ENCODE data around the gene CSNK1G1. TPM values are rescaled to one million over a fixed set of nuclear protein-coding genes. Genes with fewer than 3 reads are reported as not detected.

The CSNK1G1 gene
- total and polyA plus RNA-seq, 3 donors from 2014 or later: 32.7 to 77.5 (median 59.6) TPM

DNA sequence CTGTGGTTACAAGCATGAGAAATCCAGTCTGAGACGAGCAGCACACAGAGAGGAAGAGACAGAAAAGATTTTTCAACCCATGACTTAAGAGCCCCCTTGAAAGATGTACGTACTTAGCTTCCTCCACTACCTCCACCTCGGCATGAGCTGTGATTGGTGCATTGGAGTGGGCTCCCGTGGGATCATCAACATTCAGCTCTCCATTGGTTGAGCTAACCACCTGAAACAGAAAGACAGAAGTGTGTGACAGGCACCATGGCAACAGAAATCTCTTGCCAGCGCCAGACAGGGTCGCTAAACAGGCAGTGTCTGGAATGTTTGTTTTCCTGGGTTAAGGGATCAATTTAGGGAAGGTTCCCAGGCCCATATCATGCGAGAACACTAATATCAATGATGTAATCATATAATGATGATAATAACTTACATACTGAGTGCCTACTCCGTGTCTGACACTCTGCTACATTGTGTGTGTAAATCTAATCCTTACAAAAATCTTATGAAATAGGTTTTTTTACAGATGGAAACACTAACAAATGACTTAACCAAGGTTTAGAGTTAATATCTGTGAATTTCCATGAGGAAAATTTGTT is 175.6 kb downstream of the CSNK1G1 start:
- 72 to 82% methylated on average over 8 of the region's 8 CpGs for WGBS, 2 donors
- Histone ChIP-seq H3K4me3 (no peak overlapping the region), H3K9me3 (no peaks in the 10 kb centered on the region), H3K36me3 (ENCODE audit: low read depth, missing control alignments) (no peaks in the 10 kb centered on the region), H3K4me1 (peaks cover 4% of the 10 kb centered on the region), H3K27ac (no peak overlapping the region), H3K27me3 (no peaks in the 10 kb centered on the region)
- intact Hi-C loops (cut with DNase I; ENCODE audit: low total_unique reads): no loop called here
- no peak for DNase-seq
- TF ChIP-seq, protein P1, sequence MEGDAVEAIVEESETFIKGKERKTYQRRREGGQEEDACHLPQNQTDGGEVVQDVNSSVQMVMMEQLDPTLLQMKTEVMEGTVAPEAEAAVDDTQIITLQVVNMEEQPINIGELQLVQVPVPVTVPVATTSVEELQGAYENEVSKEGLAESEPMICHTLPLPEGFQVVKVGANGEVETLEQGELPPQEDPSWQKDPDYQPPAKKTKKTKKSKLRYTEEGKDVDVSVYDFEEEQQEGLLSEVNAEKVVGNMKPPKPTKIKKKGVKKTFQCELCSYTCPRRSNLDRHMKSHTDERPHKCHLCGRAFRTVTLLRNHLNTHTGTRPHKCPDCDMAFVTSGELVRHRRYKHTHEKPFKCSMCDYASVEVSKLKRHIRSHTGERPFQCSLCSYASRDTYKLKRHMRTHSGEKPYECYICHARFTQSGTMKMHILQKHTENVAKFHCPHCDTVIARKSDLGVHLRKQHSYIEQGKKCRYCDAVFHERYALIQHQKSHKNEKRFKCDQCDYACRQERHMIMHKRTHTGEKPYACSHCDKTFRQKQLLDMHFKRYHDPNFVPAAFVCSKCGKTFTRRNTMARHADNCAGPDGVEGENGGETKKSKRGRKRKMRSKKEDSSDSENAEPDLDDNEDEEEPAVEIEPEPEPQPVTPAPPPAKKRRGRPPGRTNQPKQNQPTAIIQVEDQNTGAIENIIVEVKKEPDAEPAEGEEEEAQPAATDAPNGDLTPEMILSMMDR (IDR thresholded peaks at IDR 0.05): no peak
- TF ChIP-seq POLR2A (IDR thresholded peaks at IDR 0.05): no peak

DNA sequence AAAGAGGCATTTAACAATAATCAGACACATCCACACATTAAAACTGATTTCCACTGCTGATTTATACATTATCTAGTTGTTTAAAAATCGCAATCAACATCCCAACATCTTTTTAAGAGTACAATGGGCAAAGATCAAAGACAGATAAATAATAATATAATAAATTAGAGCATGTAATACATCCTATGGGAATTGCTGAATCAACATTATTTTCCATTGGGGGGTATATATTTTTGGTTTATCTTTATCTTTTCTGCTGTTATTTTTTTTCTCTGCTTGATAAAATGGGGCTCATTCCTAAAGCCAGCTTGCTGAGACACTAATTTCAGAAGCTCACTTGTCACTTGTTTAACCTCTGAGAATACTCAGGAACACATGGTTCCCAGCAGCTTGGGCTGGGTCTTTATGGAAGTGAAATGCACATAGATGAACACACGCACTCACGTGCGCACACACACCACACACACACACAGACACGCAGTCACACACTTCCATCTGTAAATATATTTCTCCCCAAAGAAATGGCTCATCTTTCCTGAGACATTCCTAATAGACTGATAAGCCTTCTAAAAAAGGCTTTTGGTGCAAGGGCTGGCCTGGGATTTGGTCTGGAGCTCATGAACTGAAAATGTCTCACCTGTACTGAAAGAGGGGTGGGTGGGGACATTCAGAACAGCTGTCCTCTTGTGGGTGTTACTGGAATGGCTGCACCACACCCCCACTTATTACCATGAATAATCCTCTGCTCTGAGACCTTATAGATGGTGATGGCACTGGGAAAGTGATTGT is 189.7 kb downstream of the CSNK1G1 start:
- no peaks in the 10 kb centered on the region for H3K36me3 ChIP-seq (ENCODE audit: low read depth, missing control alignments)
- H3K27me3 ChIP-seq: no peaks in the 10 kb centered on the region
- TF ChIP-seq, protein P1 (IDR thresholded peaks at IDR 0.05): no peak
- no peak for TF ChIP-seq POLR2A (IDR thresholded peaks at IDR 0.05)
- H3K4me3 ChIP-seq: no peak overlapping the region
- peaks cover 16% of the 10 kb centered on the region for H3K4me1 ChIP-seq
- DNase-seq: no peak
- no peaks in the 10 kb centered on the region for H3K9me3 ChIP-seq
- H3K27ac ChIP-seq: no peak overlapping the region
- WGBS, 2 donors: 78 to 84% methylated on average over 5 of the region's 5 CpGs
- intact Hi-C loops (cut with DNase I; ENCODE audit: low total_unique reads): no loop called here

DNA sequence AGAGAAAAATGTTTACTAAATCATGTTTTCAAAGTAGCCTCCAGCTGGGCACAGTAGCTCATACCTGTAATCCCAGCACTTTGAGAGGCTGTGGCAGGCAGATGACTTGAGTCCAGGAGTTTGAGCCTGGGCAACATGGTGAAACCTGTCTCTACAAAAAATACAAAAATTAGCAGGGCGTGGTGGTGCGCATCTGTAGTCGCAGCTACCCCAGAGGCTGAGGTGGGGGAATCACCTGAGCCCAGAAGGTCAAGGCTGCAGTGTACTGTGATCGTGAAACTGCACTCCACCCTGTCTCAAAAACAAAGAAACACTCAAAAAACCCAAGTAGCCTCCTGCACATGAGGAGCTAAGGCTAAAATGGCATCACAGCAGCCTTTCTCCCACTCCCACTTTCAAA is 191.5 kb downstream of the CSNK1G1 start:
- intact Hi-C loops (cut with DNase I; ENCODE audit: low total_unique reads): no loop called here
- Histone ChIP-seq H3K27ac (no peak overlapping the region), H3K4me1 (peaks cover 20% of the 10 kb centered on the region), H3K9me3 (no peaks in the 10 kb centered on the region), H3K27me3 (no peaks in the 10 kb centered on the region), H3K4me3 (no peak overlapping the region), H3K36me3 (ENCODE audit: low read depth, missing control alignments) (no peaks in the 10 kb centered on the region)
- DNase-seq: no peak
- TF ChIP-seq POLR2A (IDR thresholded peaks at IDR 0.05): no peak
- TF ChIP-seq, protein P1 (IDR thresholded peaks at IDR 0.05): no peak
- 50 to 54% methylated on average over 4 of the region's 4 CpGs for WGBS, 2 donors

DNA sequence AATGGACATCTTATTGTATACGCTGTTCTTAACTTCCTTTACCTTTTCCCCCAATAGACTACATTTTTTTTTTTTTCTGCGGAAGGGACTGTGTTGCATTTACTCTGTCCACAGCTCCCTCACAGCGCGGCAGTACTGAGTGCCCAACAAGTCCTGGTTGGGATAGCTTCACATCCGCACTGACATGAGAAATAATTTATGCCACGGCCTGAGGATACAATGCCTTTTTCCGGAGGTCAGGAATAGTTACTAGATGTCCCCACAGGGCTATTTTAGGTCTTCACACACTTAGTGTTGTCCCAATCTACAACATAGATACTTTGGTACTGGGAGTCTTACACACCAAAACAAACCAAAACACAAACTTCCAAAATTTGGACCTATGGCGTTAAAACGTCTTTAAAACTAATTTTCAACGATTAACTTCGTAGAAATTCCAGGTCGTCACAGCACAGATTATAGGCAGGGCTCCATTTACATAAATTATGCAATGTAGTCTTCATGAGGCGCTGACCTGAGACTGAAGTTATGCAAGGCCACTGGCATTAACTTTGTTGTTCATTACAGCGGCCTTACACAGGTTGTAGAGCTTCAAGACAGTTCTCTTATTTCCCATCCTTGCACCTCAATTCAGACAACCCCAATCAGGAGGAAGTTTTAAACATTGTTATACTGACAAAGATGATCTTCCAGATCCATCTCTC is 192.2 kb downstream of the CSNK1G1 start:
- intact Hi-C loops (cut with DNase I; ENCODE audit: low total_unique reads): no loop called here
- H3K27me3 ChIP-seq: no peaks in the 10 kb centered on the region
- H3K9me3 ChIP-seq: no peaks in the 10 kb centered on the region
- no peaks in the 10 kb centered on the region for H3K36me3 ChIP-seq (ENCODE audit: low read depth, missing control alignments)
- peak overlapping the region in 1 of 2 donors; percentile 68 for H3K27ac ChIP-seq
- peak overlapping the region; percentile 71 to 75 for H3K4me3 ChIP-seq
- peak; percentile 51 for DNase-seq
- WGBS, 2 donors: 40 to 41% methylated on average over 14 of the region's 14 CpGs
- H3K4me1 ChIP-seq: peaks cover 20% of the 10 kb centered on the region
- TF ChIP-seq, protein P1 (IDR thresholded peaks at IDR 0.05): no peak
- no peak for TF ChIP-seq POLR2A (IDR thresholded peaks at IDR 0.05)
